Hematopoietic multipotent progenitor cell treated with erythropoietin and hydrocortisone succinate and interleukin-3 and kit ligand, for 17 days (in vitro differentiated cells): Measurements from ENCODE around the gene CYP3A4.
"Not testable (repeated sequence)": the region's sequence is repeated elsewhere in the genome, so short reads cannot be mapped to it uniquely, and the experiment has no call there.

ENCODE experiments used
- DNase-seq: peaks from one replicate; pipeline ENCODE4 v3.0.0-alpha.2; 2015; ENCODE audit warnings: low spot score

CYP3A4 gene

DNA sequence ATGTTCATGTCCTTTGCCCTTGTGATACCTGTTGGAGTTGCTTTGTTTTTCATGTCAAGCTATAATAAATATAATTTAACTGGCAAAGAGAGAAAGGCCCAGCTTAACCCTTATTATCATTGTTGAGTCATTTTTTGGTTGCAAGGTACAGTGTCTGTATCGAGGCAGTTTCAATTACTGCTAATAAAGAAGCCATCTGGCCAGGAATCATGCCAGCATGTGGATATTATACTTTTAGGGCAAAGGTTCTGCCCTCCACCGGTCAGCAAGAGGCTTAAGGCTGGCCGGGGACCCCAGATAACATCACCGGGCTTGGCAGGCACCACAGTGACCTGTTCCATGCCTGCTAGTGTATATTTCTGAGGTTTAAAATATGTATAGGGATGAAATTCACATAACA, 9.0 kb upstream of the CYP3A4 start:
- no peak for DNase-seq

DNA sequence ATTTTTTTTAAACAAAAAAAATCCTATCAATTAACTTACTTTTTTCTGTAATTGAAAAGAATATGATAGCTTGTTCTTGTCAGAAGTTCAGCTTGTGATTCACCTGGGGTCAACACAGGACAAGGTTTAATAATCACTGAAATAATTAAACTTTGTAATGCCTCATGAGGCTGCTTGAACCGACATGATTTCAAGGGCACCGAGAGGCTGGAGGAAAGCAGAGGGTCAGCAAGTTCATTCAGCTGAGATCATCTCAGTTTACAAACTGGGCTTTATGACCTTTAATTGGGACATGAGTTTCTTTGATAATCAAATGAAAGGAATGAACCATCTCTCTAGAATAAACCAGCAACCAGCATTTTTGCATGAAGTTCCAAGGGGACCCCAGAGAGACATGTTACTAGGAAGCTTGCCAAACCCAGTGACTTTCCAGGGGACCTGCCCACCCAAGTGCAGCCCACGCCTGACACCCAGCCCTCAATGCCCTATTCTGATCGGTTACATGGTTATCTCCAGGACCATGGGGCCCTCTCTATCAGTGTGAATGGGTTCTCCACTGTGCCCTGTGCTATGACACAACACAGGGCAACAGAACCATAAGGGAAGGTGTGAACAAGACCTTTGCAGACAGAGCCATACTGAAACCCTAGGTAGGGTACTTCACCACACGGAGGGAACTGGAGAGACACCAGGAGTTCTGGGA, 7.8 kb upstream of the CYP3A4 start:
- DNase-seq: no peak

DNA sequence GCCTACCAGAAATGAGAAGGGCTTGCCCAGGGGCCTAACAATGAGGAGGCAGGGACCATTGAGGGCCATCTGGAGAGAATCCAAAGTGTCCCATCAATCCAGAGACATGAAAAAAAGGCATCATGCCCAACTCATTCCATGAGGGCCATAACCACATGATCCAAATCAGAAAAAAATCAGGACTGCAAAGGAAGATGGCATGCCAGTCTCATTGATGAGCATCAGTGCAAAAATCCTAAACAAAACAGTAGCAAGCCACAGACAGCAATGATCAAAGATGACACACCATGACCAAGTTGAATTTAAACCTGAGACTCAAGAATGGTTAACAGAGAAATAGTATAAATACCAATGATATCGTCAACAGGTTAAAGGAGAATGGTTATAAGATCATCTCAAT, 7.0 kb upstream of the CYP3A4 start:
- no peak for DNase-seq

DNA sequence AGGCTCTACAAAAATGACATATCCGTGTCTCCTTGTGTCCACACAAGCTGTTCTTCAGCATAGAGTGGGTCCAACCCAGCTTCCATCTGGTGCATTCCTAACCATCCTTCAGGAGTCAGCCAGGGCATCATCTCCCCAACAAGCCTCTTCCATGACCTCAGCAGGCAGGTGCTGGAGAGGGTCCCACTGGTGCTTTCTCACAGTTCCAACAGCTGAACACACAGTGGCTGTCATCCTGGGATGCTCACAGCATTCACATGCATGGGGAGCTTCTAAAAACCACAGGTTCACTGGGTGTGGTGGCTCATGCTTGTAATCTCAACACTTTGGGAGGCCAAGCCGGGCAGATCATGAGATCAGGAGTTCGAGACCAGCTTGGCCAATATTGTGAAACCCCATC, 6.4 kb upstream of the CYP3A4 start:
- no peak for DNase-seq

DNA sequence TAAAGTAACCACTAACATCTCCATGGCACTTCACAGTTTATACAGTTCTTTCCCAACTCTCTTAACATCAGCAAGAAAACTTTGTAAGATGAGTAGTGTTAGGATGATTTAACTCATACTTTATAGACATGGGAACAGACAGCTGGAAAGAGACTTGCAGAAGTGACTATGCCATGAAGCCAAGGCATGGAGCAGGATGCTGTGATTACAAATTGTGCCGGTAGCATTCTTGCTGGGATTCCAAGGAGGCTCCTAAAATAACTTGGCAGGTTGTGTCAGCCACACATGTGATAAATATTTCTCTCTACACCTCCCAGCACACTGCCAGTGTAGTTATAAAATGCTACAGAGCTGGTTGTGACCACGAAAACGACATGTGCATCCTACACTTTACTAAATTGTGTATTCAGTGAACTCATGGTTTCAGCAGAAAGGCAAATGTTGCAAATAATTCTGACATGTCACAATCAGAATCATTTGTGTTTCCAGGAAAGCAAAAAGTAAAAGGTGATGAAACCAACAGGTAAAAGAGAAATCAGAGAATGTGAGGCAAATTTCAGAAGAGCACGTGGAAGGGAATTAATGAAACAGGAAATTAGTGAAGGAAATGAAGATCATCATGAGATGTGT, 5.6 kb upstream of the CYP3A4 start:
- no peak for DNase-seq

DNA sequence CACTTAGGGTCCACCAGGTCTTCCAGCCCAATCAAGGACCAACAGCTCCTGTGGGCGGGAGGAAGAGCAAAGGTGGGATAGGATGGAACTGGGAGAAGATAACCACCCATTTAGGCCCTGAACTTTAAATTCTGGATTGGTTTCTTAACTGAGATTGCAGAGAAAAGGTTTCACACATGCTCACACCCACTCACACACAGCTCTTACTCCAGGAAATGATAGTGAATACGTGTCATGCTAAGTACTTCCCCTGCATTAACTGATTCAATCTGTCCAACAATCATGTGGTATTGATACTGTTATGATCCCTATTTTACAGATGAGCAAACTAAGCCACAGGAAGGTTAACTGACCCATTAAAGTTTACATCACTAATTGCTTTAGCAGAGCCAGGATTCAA, 4.6 kb upstream of the CYP3A4 start:
- DNase-seq: no peak

DNA sequence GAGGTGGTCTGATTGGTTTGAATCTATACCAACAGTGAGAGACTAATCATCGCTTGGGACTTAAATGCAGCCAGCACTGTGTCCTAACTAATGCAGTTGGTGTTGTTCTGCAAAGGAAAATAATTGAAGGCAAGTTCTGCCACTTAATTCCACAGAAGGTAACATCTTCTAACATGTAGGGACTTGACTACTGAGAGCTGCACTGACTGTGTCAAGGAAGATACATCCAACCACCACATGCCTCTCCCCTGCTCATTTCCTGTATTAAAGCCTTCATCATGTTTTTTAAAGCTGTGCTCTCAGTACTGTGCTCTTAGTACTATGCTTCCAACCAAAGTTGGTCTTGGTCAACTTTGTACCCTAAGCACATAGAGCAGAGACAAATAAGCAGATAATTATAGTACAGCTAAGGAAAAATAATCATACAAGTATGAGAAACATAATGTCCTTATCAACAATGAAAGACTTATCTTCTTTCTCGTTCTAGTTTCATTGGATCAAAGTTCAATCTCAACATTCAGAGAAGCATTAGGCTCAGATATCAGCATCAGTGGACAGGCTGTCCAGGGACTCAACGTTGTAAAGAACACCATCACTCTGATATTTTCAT, 2.8 kb upstream of the CYP3A4 start:
- no peak for DNase-seq

DNA sequence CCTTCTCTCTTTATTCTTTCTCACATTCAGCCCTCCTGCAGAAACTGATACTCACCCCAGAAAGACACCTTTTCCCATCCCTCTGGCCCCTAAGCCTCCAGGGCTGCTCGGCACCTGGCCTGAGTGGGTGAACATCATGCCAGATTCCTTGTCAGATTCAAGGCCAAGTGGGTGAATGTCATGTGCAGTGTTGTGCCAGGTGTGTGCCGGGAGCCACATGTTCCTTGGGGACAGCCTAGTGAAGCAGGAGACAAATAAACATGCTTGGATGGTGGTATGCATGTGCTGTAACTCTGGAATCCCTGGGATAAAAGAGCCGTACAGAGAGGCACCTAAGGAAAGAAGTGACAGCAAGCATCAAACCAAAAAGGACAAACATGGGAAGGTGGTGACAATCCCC, 1.7 kb upstream of the CYP3A4 start:
- DNase-seq: not testable (repeated sequence)

DNA sequence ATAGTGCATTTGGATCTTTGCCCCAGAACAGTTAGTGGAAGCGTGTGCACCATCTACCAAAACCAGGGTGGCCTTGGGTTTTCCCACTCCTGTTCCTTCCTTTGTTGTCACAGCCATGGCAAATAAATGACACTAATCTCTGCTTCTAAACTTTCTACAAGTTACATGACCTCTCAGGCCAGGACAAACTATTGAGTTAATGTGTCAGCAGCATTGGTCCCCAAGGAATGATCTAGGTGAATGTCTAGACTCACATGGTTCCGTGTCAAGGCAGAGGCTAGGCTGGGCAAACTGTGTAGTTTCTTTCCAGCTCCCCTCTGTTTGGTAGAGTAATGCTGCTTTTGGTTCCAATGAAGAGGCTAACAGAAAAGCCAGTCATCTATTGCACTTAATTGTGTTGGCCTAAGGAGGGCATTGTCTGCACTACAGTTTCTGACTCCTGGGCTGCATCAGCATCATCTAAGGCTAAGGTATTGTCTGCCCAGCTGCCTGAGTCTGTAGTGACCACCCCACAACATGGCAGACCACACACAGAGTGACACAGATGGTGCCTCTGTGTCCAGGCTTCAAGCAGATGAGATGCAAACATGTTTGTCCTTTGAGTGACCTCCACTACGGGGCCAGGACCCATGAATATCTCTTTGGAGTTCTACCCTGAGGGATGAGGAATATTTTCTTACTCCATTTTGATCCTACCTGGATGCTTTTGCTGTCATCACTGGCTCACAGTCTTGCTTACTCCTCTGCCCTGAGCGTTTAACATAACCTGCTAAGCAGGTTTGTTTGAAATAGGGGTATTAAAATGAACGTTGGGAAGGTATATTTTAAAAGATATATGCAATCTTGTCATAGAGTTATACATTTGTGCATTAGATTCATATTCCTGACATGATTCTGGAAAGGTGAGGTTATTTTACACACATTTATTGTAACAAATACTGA, 1.7 kb downstream of the CYP3A4 start:
- no peak for DNase-seq

DNA sequence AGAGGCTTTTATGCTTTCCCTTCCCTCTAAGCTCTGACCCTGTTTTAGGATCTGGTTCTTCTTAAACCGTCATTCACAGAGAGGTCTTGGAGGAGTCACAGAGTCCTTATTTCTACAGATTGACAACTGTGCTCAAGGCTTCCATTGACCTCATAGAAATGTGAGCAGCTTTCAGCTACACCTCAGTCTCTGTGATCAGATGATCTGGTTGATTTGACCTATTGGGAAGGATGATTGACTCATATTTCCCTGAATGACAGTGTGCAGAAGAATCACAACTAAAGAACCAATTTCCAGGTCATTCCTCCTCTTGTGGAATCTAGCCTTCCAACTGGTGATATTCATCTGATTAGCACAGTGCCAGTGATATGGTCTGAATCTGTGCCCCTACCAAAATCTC, 3.4 kb downstream of the CYP3A4 start:
- no peak for DNase-seq

DNA sequence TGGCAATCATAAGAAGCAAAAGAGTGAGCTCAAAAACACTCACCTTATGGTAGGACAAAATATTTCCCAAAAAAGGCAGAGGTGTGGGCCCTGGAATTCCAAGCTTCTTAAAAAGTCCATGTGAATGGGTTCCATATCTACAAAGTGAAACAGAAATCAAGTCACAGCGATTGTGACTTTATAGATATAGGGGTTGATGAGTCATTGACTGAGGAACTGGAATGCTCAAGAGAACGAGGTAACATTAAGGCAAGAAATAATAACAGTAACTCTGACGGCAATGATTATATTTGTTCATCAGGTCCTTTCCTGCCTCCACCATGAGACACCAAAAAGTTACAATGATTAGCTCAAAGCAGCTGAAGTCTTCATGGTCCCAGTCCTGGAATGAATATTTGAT, 4.0 kb downstream of the CYP3A4 start:
- DNase-seq: no peak

DNA sequence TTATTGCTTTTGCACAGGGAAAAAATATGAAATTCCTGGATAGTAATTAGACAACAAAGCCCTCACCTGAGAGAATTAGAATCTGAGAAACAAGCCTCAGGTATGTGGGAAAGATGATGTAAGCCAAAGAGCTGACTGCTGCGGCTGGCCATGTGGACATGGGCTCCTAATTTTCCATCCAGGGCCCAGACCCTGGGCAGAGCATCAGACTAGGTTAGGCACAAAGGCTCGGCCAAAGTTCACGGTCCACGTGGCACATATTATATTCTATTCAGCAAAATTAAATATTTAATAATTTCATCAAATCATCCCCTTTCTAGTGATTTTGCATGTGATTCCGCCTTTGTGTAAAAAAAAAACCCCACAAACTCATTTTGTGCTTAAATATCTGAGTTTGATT, 5.1 kb downstream of the CYP3A4 start:
- DNase-seq: no peak

DNA sequence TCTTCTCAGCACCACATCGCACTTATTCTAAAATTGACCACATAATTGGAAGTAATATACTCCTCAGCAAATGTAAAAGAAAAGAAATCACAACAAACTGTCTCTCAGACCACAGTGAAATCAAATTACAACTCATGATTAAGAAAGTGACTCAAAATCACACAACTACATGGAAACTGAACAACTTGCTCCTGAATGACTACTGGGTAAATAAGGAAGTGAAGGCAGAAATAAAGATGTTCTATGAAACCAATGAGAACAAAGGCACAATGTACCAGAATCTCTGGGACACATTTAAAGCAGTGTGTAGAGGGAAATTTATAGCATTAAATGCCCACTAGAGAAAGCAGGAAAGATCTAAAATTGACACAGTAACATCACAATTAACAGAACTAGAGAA, 10.6 kb downstream of the CYP3A4 start:
- DNase-seq: not testable (repeated sequence)

DNA sequence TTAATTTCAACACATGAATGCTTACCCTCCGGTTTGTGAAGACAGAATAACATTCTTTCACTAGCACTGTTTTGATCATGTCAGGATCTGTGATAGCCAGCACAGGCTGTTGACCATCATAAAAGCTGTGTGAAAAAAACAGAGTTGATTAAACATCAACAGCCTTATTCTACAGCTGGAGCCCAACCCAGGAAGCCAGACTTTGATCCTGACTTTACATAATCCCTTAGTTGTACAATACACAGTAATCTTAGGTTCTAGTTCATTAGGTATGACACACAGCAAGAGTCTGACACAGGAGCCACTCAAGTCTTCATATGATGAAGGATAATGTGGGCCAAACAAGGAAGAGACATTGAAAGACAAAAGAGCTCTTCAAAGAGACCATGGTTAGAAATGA, 11.4 kb downstream of the CYP3A4 start:
- DNase-seq: no peak

DNA sequence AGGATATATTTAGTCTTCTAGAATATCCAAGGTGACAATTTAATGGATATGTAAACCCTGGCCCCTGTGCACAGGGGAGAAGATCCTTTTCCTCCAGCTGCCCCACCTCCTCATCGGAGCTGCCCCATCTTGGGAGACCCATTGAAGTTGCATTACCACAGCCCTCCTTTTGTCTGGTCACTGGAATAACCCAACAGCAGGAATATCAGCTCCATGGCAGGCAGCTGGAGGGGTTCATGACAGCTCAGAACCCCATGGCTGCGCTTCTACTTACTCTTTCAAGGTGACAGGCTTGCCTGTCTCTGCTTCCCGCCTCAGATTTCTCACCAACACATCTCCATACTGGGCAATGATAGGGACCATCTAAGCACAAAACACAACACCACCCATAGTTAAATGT, 14.5 kb downstream of the CYP3A4 start:
- not testable (repeated sequence) for DNase-seq

DNA sequence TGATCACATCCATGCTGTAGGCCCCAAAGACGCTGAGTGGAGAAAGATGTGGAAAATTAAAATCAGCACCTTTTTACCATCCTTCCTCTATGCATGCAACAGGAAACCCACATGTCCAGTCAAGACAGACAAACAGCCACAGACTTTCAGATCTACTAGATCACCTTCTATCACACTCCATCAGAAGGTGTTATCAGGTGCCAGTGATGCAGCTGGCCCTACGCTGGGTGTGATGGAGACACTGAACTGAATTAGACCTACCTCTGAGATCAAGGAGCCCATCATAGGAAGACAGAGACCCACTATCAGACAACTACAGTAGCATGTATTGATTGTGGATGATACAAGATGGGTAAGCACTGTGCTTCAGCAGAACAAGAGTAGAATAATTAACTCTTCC, 15.5 kb downstream of the CYP3A4 start:
- DNase-seq: no peak

DNA sequence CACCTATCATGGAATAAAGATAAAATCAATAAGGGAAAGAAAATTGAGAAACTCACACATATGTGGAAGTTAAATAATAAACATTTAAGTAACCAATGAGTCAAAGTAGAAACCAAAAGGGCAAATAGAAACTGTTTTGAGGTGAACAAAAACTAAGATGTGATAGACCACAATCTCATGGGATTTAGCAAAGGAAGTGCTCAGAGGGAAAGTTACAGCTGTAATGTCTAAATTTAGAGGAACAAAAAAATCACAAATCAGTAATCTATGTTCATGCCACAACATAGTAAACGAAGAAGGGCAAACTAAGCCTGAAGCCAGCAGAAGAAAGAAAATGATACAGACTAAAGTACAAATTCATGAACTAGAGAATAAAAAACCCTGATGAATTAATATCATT, 16.3 kb downstream of the CYP3A4 start:
- no peak for DNase-seq

DNA sequence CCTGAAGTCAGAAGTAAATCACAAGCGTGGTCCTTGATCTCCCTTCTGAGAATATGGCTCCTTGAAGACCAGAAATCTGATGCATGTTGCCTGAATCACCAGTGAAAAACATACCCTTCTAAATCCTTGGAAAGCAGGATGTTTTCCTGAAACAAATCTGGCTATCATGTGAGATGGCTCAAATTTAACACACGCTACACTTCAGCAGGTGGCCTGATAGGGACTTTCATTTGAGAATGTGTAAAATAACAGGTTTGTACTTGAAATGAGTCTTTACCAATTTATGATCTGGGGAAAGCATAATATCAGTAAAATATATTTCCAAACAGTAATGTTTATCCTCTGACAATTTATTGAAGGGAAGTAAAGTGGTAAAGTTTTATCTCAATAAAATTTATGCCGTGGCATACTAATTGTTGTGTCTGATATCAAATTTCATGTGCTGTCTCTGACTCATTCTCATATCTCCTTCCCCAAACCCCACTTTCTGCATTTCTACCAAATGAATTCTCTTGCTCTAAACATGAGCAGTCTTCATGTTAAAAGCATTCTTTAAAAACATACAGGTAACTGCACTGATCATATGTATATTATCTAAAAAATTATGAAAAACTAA, 17.4 kb downstream of the CYP3A4 start:
- no peak for DNase-seq

DNA sequence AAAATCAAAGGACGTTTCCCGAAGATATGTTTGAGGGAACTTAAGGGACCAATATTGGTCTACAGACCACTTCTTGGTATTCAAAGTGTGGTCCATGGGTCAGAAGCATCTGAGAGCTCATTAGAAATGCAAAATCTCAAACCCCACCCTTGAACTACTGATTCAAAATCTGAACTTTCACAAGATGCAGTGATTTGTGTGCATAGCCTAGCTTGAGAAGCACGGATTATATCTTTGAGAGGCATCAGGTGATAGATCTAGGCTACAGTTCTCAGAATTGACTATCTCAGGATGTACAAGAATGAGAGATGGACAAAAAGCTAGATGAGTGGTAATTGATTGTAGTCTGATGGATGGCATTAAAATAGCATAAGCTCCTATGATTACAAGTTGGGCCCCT, 19.5 kb downstream of the CYP3A4 start:
- DNase-seq: no peak

DNA sequence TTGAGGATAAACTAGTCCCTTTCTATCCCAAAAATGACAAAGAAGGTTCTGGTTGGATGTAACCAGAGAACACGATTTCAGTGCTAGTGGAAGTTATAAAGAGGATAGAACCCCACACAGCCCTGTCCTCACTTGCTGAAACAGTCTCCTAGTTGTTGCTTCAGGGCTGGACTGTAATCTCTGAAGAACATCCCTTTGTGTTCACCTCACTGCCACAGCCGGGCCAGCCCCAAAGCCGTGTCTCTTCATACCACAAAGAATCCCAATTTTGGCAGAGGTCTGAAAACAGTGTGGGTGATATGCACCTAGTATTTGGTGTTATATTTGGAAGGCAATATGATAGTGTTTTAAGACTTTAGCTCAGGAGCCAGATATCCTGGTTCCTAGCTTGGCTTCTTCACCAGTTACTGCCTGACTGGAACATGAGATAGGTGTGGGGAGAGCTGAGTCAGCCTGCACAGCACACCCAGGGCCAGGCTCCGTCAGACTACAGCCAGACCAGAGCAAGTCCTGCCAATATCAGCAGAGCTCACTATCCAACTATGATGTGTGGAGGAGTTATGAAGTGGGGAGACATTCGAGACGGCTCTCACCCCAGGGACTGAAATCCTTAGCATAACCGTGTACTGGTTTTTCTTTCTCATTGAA, 21.2 kb downstream of the CYP3A4 start:
- peak; percentile 68 for DNase-seq

DNA sequence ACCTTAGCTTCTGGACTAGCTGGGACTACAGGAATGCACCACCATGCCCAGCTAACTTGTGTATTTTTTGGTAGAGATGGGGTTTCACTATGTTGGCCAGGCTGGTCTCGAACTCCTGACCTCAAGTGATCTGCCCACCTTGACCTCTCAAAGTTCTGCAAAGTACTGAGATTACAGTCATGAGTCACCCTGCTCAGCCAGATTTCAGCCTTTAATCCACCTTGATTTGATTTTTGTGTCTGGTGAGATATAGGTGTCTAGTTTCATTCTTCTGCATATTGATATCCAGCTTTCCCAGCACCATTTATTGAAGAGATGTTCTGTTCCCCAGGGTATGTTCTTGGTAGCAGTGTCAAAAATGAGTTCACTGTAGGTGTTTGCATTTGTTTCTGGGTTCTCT, 28.9 kb downstream of the CYP3A4 start:
- DNase-seq: no peak

DNA sequence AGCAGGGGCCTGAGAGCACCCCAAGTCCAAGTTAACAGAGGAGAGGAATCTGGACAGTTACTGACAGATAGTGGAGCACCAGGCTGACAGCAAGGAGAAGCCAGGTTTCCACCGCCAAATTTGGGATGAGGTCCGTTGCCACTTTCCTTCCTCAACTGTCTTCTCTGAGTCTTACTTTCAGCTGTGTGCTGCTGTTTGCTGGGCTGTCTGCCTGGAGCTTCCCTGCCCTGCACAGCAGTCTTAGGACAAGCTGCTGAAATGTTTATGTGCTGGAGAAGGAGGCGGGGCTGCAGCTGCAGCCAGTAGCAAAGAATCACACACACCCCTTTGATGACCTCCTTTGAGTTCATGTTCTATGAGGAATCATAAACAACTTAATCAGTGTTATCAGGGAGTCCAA, 31.6 kb downstream of the CYP3A4 start:
- DNase-seq: no peak
